CD4-positive, alpha-beta T cell treated with Interleukin-10 for 1 hour (primary cell): ENCODE data around the gene ZNF311.
"Not testable (repeated sequence)": the region's sequence is repeated elsewhere in the genome, so short reads cannot be mapped to it uniquely, and the experiment has no call there.

Experiments used
- DNase-seq: peaks from one replicate; pipeline ENCODE4 v3.0.0-alpha.2; 2020

ZNF311 gene

GRCh38 chr6:28982476-28983266 lies 22.4 kb downstream of the ZNF311 start:
- DNase-seq = peak; percentile 46

DNA sequence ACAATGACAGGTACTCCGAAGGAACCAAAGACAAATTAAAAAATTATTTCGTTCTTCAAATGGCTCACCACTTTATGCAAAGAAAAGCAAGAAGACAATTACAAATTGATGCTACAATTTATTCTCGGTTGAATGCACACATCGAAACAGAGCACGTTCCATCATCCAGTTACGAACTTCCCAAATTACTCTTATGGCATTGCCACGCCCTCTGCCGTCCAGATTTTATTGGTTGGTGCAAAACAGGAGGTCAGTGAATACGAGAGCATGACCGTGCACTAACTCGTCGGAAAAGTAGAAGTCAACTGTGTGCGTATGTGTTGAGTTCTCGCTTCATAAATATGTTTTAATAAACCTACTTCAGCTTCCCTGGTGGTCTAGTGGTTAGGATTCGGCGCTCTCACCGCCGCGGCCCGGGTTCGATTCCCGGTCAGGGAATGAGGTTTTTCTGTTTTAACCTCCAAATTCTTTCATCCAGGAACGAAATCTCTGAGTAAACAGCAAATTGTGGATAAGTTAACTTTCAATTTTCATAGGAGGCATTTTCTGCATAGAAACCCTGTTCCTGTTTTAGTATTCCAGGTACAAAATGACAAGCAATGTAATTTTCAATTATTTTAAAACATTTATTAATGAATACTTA lies 23.2 kb downstream of the ZNF311 start:
- DNase-seq = peak; percentile 88

DNA sequence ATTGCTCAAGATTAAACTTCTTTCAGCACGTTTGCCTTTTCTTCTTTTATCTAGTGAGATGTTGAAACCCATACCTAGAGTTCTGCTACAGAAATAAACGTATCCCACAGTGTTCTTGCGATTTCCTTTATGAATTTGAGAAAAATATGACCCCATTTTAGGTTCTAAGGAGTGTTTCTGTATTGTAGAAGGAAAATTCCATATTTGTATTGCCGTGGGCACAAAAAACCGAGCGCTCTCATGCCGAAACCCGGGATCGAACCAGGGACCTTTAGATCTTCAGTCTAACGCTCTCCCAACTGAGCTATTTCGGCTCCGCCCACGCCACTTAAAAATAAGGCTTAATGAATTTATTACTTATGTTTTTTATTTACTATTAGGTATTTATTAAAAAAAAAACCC lies 23.7 kb downstream of the ZNF311 start:
- peak; percentile 88 for DNase-seq

DNA sequence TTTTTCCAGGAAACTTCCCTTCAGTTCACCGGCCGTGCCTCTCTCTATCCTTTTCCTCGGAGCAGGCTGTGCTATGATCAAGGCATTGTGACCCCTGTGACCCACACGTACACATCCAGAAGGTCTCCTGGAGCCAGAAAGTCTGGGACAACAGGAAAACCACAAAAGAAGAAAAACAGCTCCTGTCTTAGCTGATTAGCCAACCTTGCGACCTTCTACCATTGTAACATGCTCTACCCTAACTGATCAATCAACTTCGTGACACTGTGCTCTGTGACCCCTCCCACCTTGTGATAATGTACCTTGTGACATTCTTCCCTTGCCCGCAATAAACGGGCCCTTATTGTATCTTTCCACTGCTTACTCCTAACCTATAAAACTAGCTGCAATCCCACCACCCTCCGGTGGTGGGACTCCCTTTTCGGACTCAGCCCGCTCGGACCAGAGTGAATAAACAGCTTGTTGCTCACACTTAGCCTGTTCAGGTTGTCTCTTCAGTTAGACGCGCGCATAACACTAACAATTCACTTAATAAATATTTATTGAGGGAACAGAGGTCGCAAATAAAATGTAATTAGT lies 24.2 kb downstream of the ZNF311 start:
- peak; percentile 61 for DNase-seq

- DNase-seq = no peak
These were observed 24.8 kb downstream of the ZNF311 start for GRCh38 chr6:28980137-28980851.

DNA sequence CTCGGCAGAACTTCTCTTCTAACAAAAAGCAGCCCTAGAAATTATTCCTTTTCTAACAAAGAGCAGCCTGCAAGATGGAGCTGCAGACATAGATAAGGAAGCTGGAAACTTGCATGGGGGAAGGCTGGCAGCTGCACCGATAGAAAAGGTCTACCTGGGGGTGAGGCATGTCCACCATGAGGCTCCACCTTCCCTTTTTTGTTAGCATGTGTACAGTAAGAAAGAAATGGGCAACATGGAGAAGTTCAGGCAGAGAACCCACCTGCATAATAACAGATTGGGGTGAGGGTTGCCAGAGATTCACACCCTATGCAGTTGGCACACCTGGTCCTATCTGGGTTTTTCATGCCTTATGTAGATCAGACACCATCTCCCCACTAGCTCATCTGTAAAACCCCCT lies 25.4 kb downstream of the ZNF311 start:
- DNase-seq = no peak

- DNase-seq = no peak
These were observed 26.1 kb downstream of the ZNF311 start for GRCh38 chr6:28978959-28979561.

- DNase-seq = no peak
These were observed 27.0 kb downstream of the ZNF311 start for GRCh38 chr6:28978133-28978491.

GRCh38 chr6:28977341-28978132 lies 27.6 kb downstream of the ZNF311 start:
- DNase-seq = peak; percentile 30

DNA sequence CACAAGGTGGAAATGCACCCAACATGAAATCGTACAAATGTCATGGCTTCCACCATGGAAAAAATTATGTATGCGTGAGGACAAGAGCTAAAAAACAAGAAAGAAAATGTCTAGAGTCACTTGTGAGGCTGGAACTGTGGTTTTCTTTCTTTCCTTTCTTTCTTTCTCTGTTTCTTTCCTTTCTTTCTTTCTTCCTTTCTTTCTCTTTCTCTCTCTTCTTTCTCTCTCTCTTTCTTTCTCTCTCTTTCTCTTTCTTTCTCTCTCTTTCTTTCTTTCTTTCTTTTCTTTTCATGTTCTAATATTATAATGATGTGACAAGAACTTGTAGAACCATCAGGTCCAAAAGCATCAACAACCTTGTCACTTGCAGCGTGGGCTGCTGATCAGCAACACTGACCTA lies 28.4 kb downstream of the ZNF311 start:
- no peak for DNase-seq

DNA sequence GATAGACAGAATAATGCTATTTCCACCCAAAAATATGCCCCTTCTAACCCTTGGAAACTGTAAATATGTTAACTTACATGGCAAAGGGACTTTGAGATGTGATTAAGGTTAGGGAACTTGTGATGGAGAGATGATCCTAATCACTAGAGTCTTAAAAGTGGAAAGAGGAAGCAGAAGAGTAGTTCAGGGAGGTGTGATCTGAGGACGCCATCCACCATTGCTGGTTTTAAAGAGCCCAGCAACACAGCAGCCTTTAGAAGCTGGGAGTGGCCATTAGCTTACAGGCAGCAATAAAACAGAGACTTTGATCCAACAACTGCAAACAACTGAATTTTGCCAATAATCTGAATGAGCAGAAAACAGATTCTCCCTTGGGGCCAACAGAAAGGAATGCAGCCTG lies 30.6 kb downstream of the ZNF311 start:
- DNase-seq = no peak

DNA sequence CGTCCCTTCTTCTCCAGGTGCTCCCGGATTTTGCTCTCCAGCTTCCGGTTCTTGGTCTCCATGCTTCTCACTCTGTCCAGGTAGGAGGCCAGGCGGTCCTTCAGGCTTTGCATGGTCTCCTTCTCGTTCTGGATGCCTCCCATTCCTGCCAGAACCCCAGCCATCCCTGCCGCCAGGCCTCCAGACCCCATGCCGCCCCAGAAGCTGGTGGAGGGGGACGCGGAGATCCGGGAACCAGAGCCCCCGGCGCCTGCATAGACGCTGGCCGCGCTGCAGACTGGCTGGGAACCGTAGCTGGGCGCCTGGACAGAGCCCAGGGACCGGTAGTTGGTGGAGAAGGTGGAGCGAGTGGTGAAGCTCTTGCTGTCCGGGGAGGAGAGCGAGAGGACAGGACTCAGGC lies 35.1 kb downstream of the ZNF311 start:
- DNase-seq = not testable (repeated sequence)

DNA sequence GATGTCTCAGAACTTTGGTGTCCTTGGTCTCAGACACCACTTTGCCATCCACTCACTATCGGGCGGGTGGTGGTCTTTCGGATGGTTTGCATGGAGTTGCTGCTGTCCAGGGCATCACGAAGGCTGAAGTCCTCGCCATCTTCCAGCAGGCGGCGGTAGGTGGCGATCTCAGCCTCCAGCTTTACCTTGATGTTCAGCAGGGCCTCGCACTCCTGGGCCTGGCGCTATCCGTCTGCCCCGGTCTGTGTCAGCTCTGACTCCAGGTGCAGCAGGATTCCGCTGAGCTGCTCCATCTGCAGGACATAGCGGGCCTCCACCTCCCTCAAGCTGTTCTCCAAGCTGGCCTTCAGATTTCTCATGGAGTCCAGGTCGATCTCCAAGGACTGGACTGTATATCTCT lies 36.0 kb downstream of the ZNF311 start:
- no peak for DNase-seq

- no peak for DNase-seq
These were observed 36.6 kb downstream of the ZNF311 start for GRCh38 chr6:28968476-28968875.

DNA sequence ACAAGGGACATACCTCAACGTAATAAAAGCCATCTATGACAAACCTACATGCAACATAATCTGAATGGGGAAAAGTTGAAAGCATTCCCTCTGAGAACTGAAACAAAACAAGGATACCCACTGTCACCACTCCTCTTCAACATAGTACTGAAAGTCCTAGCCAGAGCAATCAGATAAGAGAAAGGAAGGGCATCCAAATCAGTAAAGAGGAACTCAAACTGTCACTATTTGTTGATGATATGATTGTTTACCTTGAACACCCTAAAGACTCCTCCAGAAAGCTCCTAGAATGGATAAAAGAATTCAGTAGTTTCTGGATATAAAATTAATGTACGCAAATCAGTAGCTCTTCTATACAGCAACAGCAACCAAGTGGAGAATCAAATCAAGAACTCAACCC lies 39.4 kb downstream of the ZNF311 start:
- no peak for DNase-seq

GRCh38 chr6:28960846-28961500 lies 44.1 kb downstream of the ZNF311 start:
- DNase-seq = no peak

DNA sequence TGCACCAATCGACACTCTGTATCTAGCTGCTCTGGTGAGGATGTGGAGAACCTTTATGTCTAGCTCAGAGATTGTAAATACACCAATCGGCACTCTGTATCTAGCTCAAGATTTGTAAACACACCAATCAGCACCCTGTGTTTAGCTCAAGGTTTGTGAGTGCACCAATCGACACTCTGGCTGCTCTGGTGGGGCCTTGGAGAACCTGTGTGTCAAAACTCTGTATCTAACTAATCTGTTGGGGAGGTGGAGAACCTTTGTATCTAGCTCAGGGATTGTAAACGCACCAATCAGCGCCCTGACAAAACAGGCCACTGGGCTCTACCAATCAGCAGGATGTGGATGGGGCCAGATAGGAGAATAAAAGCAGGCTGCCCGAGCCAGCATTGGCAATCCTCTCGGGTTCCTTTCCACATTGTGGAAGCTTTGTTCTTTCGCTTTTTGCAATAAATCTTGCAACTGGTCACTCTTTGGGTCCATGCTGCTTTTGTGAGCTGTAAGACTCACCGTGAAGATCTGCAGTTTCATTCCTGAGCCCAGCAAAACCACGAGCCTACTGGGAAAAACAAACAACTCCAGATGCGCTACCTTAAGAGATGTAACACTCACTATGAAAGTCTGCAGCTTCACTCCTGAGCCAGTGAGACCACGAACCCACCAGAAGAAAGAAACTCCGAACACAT lies 46.4 kb downstream of the ZNF311 start:
- not testable (repeated sequence) for DNase-seq

- DNase-seq = not testable (repeated sequence)
These were observed 47.3 kb downstream of the ZNF311 start for GRCh38 chr6:28957795-28958314.

DNA sequence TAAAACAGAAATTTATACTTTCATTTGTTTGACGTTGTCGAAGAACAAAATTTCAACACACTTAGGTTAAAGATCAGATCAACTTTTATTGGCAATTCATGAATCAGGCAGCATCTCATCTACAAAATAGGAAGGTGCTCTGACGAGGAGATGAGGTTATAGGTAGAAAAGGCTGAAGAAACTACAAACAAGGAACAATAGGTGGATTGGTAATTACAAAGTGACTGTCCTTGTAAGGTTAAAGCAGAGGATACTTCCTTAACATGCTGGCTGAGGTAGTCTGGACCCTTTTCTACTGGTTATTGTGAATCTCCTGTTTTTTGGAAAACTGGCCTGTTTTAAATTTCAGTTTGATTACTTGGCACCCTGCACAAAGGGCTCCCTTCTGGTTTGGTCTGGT lies 48.8 kb downstream of the ZNF311 start:
- no peak for DNase-seq

DNA sequence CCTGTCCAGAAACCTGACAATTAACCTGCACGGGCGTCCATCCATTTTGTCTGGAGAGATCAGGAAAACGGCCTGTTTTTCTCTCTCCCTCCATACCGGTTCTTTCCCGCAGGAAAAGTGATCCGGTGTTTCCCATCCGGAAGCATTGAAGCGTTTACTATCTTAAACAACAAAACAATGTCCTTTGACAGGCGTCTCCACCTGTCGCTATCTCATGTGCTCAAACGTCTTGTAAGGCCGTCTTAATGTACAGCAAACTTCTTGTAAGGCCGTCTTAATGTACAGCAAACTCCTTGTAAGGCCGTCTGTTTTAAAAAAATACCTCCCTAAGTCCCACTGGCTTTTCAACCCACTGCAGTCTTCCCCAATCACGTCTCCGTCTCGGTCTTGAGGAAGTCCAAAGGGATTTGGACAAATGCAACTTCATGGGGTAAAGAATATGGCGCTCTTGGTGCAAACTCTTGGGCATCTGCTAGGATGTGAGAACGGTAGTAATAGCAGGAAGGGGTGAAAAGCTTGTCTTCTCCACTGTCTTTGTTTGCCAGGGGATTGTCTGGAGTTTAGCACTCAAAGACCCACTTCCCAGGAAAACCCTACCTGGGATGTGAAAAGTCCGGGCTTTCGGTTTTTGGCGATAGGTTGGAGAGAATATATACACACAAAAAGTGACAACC lies 51.4 kb downstream of the ZNF311 start:
- DNase-seq = no peak
